Effector memory CD4-positive, alpha-beta T cell (primary cell): ENCODE measurements around the gene CBFA2T3.

Experiments
- DNase-seq, 3 donors: peaks; one replicate each; pipeline ENCODE4 v3.0.0-alpha.2; 2020
- H3K27ac ChIP-seq: 2 replicates; pipeline ENCODE4 v1.7.0; 2013; ENCODE audit warnings: mild to moderate bottlenecking, low read length, moderate library complexity; ENCODE audit not compliant: insufficient read depth, poor library complexity, severe bottlenecking
- H3K27me3 ChIP-seq: replicated peaks from 2 replicates; pipeline ENCODE4 v1.7.0; 2013; ENCODE audit warnings: mild to moderate bottlenecking, low read length; ENCODE audit not compliant: insufficient read depth, control insufficient read depth, poor library complexity, severe bottlenecking
- H3K36me3 ChIP-seq: 2 replicates; pipeline ENCODE4 v1.7.0; 2013; ENCODE audit warnings: mild to moderate bottlenecking, low read length, moderate library complexity; ENCODE audit not compliant: control insufficient read depth, insufficient read depth
- H3K4me1 ChIP-seq: 2 replicates; pipeline ENCODE4 v1.7.0; 2013; ENCODE audit warnings: low read length, mild to moderate bottlenecking; ENCODE audit not compliant: control insufficient read depth, insufficient read depth, poor library complexity, severe bottlenecking
- H3K4me3 ChIP-seq: 2 replicates; pipeline ENCODE4 v1.7.0; 2013; ENCODE audit warnings: low read length, low read depth, mild to moderate bottlenecking; ENCODE audit not compliant: insufficient read depth, poor library complexity, severe bottlenecking
- H3K9me3 ChIP-seq: 2 replicates; pipeline ENCODE4 v1.7.0; 2013; ENCODE audit warnings: mild to moderate bottlenecking, low read length, moderate library complexity; ENCODE audit not compliant: control insufficient read depth

Gene CBFA2T3

DNA sequence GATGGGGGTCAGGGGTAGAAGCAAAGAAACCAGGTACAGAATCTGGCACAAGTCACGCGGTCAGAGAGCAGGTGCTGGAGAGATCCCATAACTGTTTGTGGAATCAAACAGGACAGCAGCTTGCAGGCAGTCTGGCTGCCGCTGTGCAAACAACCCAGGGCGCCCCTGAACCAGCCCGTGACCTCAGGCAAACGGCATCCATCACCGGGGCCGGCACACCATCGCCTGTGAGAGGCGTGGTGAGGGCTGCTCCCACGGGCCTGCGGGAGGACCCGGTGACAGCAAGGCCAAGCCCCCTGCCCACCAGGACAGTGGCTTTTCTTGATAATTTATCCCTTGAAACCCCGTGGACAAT lies 47.9 kb downstream of the CBFA2T3 start:
- H3K4me1 ChIP-seq: no peaks in the 10 kb centered on the region
- no peaks in the 10 kb centered on the region for H3K36me3 ChIP-seq
- no peak for DNase-seq
- H3K27ac ChIP-seq: no peak overlapping the region
- no peaks in the 10 kb centered on the region for H3K27me3 ChIP-seq
- H3K4me3 ChIP-seq: no peak overlapping the region
- no peaks in the 10 kb centered on the region for H3K9me3 ChIP-seq

DNA sequence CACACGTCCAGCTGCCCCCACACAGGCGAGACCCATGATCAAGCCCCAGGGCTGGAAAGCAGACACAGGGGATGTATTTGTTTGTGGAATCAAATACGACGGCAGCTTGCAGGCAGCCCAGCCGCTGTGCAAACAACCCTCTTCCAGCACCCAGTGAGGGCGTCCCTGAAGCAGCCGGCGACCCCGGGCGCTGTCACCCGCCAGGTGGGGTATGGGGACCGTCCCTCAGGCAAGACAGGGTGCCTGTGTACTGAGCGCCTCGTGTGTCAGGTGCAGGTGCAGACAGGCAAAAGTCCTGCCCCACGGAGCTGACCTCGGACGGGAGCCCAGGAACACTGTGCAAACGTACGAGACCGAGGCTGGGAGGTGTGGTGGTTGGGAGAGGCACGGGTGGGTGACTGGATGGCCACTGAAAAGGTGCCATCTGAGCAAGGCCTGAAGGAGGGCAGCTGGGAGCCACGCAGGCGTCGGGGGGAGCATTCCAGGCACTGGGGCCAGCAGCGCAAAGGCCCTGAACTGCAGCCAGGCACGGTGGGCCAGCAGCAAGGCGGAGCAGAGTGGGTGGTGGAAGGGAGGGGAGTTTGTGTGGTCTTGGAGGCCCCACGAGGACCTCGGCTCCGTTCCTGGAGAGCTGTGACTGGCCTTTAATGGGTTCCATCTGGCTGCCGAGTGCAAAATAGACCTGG lies 48.5 kb downstream of the CBFA2T3 start:
- H3K4me1 ChIP-seq: no peaks in the 10 kb centered on the region
- no peaks in the 10 kb centered on the region for H3K36me3 ChIP-seq
- no peak for DNase-seq
- no peak overlapping the region for H3K4me3 ChIP-seq
- H3K27me3 ChIP-seq: no peaks in the 10 kb centered on the region
- H3K9me3 ChIP-seq: no peaks in the 10 kb centered on the region
- no peak overlapping the region for H3K27ac ChIP-seq

DNA sequence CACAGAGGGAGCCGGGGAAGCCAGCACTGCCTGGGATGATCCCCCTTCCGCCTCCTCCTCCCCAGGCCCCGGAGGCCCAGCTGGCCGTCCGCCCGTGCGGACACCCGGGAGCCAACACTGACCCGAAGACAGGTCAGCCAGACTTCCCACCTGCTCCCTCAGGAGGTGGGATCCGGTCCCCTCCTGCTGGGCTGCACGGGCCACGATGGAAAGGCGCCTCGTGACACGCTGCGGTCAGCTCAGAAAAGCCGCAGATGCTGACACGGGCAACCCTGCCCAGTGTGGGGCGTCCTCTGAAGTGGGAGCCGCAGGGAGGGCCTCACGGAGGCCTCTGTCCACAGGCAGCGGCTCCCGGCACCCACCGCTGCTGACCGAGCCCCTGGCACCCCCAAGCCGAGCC lies 49.3 kb downstream of the CBFA2T3 start:
- no peak overlapping the region for H3K4me3 ChIP-seq
- DNase-seq: no peak
- no peaks in the 10 kb centered on the region for H3K4me1 ChIP-seq
- H3K36me3 ChIP-seq: no peaks in the 10 kb centered on the region
- no peaks in the 10 kb centered on the region for H3K9me3 ChIP-seq
- H3K27ac ChIP-seq: no peak overlapping the region
- no peaks in the 10 kb centered on the region for H3K27me3 ChIP-seq

GRCh38 chr16:88927010-88927409 lies 50.0 kb downstream of the CBFA2T3 start:
- Histone ChIP-seq H3K9me3 (no peaks in the 10 kb centered on the region), H3K27ac (no peak overlapping the region), H3K4me1 (no peaks in the 10 kb centered on the region), H3K4me3 (no peak overlapping the region), H3K27me3 (no peaks in the 10 kb centered on the region), H3K36me3 (no peaks in the 10 kb centered on the region)
- no peak for DNase-seq

GRCh38 chr16:88926374-88926990 lies 50.5 kb downstream of the CBFA2T3 start:
- no peaks in the 10 kb centered on the region for H3K36me3 ChIP-seq
- H3K27ac ChIP-seq: no peak overlapping the region
- no peak for DNase-seq
- no peaks in the 10 kb centered on the region for H3K9me3 ChIP-seq
- H3K4me1 ChIP-seq: no peaks in the 10 kb centered on the region
- no peaks in the 10 kb centered on the region for H3K27me3 ChIP-seq
- H3K4me3 ChIP-seq: no peak overlapping the region

- no peaks in the 10 kb centered on the region for H3K36me3 ChIP-seq
- peaks cover 9% of the 10 kb centered on the region for H3K4me1 ChIP-seq
- H3K27me3 ChIP-seq: no peaks in the 10 kb centered on the region
- no peaks in the 10 kb centered on the region for H3K9me3 ChIP-seq
- no peak for DNase-seq
- H3K27ac ChIP-seq: no peak overlapping the region
- H3K4me3 ChIP-seq: no peak overlapping the region
Observed at GRCh38 chr16:88925540-88925887, 51.5 kb downstream of the CBFA2T3 start.

DNA sequence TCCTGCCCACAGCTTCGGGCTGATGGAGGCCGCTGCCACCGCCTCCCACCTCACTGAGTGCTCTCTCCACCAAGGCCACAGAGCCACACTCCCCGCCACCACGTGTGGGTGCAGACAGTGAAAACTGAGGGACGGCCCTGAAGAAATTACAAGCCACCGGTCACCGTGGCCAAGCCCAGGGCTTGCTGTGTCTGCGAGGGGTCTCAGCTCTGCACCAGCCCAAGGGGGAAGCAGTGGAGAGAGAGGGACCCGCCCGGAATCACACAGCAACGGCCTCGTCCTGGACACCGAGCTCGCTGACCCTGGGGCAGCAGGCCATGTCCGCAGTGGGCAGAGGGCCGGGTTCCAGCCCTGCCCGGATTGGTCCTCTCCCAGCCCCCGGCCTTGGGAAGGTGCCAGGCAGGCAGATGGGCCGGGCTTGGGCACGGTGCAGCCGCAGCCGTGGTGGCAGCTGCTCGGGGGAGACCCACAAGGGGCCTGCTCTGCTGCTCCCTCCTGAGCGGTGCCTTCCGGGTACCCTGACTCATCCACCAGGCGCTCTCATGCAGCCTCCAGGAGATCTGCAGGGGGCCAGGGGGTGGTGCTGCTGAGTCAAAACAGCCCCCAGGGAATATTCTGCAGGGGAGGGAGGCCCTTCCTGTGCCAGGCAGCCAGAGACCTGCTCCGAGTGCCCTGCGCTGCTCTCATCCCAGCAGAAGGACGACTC lies 52.0 kb downstream of the CBFA2T3 start:
- no peak for DNase-seq
- H3K4me3 ChIP-seq: no peak overlapping the region
- H3K9me3 ChIP-seq: no peaks in the 10 kb centered on the region
- peaks cover 9% of the 10 kb centered on the region for H3K4me1 ChIP-seq
- no peaks in the 10 kb centered on the region for H3K27me3 ChIP-seq
- H3K36me3 ChIP-seq: no peaks in the 10 kb centered on the region
- H3K27ac ChIP-seq: no peak overlapping the region

- no peak for DNase-seq
- Histone ChIP-seq H3K9me3 (no peaks in the 10 kb centered on the region), H3K4me3 (no peak overlapping the region), H3K27me3 (no peaks in the 10 kb centered on the region), H3K36me3 (no peaks in the 10 kb centered on the region), H3K4me1 (peaks cover 9% of the 10 kb centered on the region), H3K27ac (no peak overlapping the region)
Observed at GRCh38 chr16:88923926-88924833, 52.8 kb downstream of the CBFA2T3 start.

DNA sequence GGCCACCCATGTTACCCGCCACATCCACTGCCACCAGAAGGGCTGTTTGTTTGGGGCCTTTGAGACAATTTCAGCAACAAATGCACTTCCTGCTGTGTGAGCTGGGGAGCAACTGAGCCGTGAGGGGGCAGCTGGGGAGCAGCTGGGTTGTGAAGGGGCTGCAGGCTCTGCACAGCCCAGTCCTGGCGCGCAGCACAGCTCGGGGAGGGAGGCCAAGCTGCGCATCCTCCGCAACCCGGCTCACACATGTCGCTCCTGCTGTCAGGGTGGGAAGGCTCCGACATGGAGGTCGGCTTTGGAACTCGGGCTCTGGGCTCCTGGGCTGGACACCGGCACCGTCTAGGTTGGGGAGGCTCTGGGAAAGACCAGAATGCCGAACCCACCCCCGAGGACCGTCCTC lies 53.6 kb downstream of the CBFA2T3 start:
- no peaks in the 10 kb centered on the region for H3K9me3 ChIP-seq
- peaks cover 9% of the 10 kb centered on the region for H3K4me1 ChIP-seq
- H3K27ac ChIP-seq: no peak overlapping the region
- H3K4me3 ChIP-seq: no peak overlapping the region
- no peak for DNase-seq
- no peaks in the 10 kb centered on the region for H3K36me3 ChIP-seq
- H3K27me3 ChIP-seq: no peaks in the 10 kb centered on the region
